AG08395 (cell line): ENCODE results near the gene MRPL33.
A peak's percentile ranks its signal among the peaks of the same experiment; 100 is the strongest.

ENCODE experiments used
- DNase-seq: peaks from one replicate; pipeline ENCODE4 v3.0.0; 2012; ENCODE audit warnings: mixed read lengths, low spot score

The MRPL33 gene

DNA sequence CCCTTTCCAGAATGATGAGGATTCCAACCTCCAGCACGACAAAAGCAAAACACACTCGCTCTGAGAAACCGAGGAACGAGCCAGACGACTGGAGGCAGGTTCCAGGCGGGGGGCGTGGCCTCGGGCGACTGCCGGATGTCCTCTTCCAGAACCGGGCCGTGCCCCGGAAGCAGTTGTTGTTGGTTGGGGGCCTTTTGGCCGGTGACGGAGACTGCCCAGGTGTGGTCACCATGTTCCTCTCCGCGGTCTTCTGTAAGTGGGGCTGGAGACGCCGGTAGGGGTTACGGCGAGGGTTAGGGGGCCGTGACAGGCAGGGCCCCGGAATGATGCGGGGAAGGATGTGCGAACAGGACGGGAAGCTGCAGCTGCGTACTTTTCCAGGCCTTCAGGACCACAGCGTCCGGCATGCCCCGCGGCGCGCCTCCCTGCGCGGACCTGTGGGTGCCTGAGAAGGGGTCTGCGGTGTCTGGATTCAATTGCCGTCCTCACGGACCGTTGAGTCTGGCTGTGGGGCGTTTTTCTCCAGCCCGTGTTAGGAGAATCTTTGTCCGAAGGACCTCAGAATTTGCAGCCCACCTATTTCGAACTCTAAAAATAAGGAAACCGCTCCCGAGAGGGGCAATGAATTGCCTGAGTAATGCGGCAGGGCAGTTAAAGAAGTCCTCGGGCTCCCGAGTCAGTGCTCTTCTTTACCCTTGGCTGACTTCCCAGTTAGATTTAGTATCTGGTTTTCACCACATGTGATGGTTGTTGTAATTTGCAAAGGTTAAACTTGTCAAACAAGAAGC is at the start of gene MRPL33:
Gene MRPL33 (plus strand): TSS at position 172 of the 788 bp plus-strand sequence. CDS start 59 bp downstream, at position 231.
- peak; percentile 94 for DNase-seq

DNA sequence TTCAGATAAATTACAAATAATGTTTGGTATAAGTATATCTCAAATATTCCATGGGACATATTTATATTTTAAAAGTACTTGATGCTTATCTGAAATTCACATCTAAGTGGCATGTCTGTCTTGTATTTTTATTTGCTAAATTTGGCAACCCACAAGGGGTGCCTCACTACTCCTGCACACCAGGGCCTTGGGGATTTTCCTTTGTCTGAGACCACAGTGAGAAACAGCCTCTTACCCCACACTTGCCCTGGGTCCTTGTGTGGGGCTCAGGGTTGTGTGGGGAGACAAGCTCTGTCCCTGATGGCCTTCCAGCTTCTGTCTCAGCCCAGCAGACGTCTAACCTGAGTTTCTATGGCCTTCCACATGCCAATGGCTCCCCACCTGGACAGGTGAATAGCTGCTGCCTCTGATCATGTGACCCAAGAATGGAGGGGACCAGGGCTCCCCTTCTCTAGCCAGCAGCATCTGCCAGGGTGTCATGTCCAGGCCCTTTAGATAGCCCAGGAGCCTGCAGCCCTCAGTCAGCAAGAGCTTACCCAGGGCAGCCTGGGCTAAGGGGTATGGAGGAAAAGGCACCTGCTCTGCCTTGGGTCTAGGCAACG is 49.5 kb upstream of the MRPL33 start:
- no peak for DNase-seq

DNA sequence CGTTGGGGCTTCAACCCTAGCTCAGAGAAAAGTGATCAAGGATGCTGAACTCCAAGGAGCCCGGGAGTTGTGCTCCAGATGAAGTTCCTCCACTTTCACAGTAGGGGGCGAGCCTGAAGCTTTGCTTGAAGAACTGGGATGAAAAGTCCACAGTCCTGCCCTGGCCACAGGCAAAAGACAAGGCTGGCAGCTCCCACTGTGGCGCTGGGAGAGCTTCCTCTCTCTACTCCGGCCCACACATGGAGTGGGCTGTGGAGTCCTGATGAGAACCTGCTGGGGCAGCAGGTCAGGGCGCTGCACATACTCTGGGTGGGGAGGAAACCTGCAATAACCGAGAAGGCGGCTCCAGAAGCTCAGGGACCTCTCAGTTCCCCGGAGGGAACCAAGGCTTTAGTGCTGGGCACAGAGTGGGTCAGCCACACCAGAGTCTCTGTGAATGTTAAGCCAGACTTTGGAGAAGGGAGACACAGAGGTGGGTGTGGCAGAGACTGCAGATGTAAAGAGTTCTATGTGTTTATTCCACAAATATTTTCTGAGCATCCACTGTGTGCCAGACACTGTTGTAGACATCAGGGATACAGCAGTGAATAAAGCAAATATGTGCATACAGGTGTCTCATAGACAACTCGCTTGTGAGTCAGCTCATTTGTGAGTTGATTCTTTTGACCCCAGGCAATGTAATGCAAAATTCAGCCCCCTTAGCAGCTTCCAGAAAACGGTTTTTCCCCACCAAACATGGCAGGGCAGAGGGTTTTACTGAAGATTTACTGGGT is 48.0 kb upstream of the MRPL33 start:
- DNase-seq, result peak; percentile 78

DNA sequence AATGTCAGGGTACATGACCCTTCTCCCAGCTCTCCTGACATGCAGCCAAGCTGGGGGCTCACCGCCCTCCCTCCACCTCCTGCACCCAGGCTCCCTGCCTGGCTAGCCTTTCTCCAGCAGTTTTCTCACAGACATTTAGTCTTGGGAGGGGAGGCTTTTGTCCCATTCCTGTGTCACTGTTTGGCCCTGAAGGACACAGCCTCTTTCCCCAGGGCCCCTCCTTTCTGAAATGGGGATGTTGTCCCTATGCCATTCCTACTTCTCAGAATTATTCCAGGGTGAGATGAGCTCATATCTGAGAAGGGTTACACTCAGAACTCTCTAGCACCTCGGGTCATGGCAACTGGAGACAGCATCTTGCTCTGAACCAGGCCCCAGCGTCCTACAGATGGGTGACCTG is 47.3 kb upstream of the MRPL33 start:
- no peak for DNase-seq

DNA sequence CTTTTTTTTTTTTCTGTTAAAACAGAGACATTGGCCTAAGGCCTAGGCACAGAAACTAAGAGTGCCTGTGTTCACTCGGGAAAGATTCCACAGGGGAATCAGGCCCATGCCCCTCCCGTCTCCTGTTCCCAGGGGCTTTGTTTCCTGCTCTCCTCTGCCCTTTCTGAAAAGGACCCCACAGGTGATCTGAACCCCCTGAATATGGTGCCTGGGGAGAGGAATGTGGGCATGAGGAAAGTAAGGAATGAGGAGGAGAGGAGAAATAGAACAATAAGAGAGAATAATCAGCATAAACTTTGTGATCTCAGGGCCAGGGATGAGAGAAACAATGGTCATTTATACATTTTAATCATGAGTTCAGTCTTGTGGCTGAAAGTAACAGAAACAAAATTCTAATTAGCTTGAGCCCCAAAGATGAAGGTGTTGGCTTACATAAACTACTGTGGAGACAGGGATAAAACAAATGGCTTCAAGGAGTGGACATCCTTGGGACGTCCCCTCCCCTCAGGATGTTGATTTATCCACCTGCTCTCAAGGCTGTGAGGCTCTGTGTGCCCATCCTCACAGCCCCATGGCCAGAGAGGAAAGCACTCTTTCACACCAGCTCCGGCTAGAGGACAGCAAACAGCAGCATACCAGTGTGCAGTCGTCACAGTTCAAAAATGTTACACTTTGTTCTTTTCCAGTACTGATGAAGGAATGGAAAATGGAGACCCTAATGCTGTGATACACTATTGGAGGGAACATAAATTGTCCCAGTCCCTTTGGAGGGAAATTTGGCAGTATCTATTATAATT is 46.4 kb upstream of the MRPL33 start:
- peak; percentile 47 for DNase-seq

DNA sequence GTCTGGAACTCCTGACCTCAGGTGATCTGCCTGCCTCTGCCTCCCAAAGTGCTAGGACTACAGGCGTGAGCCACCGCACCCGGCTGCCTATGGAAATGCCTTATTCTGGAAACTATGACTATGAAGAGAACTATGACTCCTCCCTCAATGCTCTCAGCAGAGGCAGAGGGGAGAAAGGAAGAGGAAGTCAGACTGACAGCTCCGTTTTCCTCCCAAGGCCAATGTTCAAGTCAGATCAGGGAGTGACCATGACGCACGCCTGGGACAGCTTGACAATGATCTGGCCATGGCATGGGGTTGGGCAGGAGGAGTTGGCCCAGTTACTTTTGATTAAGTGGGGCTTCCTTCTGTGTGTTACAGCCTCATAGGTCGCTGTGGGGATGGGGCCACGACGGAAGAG is 44.3 kb upstream of the MRPL33 start:
- no peak for DNase-seq

DNA sequence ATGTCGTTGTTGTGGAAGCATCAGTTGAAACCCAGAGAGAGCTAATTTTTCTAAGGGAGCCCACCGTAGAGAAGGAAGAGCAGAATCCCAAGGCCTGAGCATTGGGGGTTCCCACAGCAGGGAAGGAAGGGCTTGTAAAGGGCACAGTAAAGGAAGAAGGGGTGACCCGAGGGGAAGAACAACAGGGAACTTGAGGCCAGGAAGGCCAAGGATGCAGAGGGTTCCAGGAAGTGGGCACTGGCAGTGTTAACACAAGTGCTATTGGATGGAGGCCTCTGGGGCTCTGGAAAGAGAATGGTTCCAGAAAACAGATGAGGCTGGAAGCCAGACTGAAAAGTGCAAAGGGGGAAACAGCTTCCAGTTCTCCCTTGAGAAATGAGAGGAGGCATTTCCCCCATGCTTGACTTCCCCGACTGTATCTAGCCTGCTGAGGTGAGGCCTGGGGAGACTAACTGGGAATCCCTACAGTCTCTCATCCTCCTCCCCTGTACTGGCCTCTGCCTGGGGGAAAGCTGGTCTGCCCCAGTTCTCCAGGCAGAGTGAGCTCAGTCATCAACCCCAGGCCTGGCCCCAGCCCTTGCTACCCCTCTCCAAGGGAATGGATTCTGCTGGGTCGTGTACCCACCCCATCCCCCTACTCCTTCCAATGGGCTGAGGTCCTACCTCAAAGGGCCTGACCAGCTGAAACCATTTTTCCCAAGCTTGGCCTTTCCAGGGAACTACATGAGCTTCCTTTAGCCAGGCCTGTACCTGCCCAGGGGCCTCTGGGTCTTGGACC is 43.2 kb upstream of the MRPL33 start:
- DNase-seq, result no peak

DNA sequence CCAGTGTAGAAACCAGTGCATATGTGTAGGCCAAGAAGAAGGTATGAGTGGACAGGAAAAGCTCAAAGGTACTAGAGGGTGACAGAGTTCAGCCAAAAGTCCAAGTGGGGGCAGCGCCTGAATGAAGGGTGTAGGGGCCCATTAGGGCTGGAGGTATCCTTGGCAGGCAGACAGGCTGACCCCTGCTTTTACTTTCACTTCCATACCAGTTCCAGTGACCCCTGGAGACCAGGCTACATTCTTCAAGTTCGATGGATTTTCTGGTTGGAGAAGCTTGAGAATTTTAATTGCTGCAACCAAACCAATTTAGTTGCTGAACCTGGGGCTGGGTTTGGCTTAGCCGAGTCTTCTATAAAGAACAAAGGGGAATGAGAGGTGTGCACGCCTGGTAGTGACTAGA is 42.3 kb upstream of the MRPL33 start:
- no peak for DNase-seq

DNA sequence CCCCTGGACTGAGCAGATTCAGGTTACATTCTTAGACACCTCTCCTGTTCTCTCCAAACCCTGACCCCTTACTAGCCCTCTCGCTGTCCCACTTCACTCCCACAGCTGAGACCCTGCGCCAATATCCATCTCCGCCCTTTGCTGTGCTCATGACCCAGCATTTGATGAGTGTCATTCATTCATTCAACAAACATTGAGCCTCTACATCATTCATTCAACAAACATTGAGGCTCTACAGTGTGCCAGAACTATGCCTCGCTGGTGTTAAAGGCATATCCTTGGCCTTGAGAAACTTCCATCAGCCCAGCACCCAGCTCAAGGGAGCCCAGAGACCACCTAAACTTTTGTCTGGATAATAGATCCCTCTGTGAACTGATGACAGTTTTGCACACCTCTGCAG is 41.9 kb upstream of the MRPL33 start:
- DNase-seq, result no peak

DNA sequence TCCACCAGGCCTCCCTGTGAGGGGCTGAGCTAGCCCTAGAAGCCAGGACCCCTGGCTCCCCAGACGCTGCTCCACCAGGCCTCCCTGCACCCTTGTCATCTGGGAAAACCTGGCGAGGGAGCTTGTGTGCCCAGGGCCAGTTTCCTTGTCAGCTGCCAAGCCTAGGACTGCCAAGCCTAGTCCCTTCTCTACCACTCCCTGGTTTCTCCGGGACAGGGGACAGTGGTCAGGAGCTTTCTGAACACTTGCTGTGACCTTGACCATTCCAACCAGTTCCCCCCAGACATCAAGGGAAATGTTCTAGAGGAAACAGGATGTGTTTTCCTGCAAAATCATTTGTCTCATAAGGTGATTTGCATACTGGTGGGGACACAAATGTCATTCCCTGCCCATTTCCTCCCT is 41.3 kb upstream of the MRPL33 start:
- DNase-seq, result no peak

DNA sequence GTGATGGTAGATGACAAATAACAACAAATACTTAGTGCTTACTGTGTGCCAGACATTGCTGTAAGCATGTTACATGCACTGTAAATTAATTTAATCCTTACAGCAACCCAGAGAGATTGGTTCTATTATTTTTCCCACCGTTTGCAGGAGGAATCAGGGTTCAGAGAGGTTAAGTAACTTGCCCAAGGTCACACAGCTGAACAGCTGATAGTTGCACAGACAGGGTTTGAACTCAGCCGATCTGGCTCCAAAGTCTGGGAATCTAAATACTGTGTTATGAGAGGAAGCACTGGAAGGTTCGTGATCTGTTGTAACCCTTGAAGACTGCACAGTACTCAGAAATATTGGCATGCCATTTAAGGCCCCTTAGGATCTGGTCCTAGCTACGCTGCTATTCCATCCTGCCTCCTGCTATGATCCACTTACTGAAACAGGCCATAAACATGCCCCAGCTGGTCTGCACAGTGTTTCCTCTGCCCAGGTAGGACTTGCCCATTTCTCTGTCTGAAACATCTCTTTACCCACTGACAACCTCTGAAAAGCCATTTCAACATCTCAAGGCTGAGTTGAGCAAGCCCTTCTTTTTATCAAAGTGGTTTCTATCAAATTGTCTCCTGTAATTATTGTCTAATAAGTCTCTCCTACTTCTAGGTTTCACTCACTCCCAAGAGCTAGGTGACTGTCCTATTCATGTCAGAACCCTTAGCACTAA is 40.4 kb upstream of the MRPL33 start:
- no peak for DNase-seq

DNA sequence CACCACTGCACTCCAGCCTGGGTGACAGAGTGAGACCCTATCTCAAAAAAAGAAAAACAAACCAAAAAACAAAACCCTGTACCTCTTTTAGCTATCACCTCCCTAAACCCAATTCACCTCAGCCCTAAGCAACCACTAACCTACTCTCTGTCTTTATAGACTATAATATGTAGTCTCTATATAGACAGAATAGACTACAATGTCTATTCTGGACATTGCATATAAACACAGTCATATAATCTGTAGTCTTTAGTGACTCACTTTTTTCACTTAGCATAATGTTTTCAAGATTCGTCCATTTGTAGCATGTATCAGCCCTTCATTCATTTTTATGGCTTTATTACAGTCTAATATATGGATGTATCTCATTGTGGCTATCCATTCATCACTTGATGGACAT is 37.2 kb upstream of the MRPL33 start:
- no peak for DNase-seq

DNA sequence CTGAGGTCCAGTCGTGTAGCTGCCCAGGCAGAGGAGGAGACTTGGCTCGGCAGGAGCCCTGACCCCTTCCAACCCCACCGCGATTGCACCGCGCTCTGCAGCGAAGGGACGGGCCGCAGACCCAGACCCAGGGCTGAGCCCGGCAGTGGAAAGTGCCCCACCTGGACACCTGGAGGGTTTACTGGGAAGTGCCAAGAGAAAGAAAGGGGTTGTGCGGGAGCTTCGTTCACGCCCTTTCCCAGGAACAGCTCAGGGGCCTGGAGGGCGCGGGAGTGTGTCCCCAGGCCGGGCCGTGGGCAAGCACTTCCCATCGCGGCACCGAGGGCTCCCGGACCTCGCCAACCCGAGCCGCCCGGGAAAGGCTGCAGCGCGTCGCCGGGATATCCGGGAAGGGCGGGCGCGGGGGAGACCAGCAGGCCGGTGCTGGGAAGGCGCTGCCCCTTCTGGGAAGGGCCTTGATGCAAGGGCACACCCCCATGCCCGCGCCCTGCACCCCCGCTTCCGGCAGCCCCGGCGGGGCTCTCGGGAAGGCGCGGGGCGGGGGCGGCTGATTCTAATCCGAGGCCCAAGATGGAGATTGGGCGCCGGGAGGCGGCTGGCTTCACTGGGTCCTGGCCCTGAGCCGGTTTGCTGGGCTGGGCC is 36.1 kb upstream of the MRPL33 start:
- DNase-seq, result peak; percentile 82

DNA sequence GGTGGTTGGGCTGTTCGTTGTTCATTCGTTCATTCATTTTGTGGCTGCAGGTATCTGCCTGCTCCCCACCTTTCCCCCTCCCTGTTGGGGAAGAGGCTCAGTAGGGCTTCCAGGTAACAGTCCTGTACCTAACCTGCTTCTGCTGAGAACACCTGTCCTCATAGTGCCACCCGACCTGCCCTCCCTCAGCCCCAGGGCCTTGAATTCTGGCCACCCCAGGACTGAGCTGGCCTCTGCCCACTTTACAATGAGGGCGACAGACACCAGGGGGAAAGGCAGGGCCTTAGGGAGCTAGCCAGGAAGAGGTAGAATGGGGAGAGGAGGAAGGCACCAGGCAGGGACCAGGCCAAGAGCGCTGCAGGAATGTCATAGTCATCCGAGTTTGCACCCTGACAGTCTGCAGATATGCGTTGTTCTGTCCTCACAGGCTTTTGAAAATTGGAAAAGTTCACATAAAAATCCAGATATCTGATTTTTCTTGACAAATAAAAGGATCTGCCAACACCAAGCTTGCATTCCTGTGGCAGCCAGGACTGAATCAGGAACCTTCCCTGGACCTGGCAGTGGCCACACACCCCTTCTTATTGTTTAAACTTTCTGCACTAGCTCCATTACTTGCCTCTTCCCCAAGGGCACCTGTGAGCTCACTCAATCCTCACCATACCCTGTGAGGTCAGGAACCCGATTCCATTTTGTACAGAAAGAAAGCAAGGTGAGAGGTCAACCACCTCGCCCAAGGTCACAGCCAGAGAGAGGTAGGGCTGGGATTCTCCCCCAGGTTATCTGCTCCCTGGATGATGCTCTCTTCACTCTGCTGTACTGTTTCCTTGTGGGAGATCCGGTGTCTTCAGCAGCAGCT is 35.3 kb upstream of the MRPL33 start:
- DNase-seq, result no peak

DNA sequence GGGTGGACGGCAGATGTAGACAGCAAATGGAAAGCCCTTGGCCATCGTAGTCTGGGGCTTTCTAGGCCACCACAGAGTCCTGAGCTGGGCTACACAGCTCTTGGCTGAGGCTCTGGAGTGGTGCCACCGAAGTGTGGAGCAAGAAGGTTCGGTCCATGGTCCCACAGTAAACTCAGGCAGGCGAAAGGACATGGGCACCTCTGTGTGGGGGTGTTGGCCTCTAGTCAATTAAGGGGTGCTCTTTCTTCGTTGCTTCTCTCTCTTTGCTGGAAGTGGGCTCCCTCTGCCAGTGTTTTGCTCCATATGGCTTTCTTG is 34.7 kb upstream of the MRPL33 start:
- DNase-seq, result no peak

DNA sequence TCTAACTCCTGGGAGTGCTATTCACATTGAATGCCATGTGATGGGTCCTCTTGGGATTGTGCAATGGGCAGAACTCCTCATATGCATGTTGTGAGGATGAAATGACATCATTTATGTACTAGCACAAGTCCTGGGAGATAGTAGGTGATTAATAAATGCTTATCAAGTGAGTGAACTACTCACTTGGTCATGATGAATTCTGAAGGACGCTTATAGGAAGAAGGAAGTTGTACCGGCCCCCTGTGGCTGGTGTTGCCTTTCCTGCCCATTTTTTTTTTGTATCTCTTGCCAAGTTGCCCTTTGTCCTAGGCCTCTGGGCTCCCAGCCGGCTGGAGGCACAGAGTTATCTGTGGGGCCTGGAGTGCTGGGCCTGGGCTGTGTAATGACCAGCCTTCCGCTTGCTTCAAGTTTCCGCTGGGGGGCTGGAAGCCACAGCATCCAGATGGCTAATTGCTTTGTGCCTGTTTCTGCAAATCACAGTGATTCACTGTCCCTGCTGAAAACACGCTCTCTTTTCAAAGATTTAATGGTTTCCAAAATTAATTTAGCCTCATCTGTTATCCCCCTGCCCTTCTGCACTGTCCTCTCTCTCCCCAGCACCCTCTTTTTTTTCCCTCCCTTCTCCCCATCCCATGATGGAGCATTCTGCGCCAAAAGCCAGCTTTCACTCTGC is 33.7 kb upstream of the MRPL33 start:
- DNase-seq, result peak; percentile 63

DNA sequence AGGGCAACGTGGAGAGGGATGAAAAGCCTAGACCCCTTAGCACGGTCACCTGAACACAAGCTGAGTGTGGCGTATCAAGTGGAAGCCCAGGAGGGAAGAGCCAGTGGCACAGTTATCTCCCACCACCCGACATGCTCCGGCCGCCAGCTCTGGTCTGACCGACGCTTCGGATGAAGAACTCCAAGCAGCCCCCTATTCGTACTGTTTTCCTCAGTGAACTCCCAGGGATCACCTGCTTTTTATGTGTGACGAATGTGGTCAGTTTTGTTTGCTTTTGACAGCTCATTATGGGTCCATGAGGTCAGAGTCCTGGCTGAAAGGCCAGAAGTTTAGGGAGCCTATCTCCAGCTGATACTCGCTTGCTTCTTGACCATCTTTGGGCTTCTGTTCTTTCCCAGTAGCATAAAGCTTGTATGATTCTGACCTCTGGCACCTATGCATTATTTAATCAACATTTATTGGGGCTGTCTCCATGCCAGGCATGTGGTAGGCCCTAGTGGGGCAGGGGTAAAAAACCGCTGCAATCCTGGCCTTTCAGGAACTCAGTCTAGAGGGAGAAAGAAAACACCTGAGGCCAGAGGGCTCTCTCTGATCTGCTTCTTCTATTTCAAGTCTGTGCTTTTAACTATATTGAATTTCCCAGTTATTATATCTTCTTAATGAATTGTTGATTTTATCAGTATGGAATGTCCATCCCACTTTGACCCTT is 33.0 kb upstream of the MRPL33 start:
- no peak for DNase-seq

DNA sequence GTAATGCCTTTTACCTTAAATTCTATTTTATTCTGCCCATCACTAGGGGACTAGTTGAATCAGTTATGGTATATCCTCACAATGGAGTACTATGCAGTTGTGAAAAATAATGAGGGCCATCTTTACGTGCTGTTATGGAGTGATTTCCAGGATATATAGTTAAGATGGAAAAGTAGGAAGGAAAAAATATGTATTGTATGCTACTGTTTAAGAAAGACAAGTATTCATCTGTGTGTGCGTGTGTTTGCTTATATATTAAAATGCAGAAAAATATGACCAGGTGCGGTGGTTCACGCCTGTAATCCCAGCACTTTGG is 32.5 kb upstream of the MRPL33 start:
- no peak for DNase-seq
